Stimulated activated CD8-positive, alpha-beta memory T cell treated with anti-CD3 and anti-CD28 coated beads, Interleukin-4, amount 100 ng/mL, for 24 hours (primary cell): ENCODE data around the gene ABCA2.
A peak's percentile ranks its signal among the peaks of the same experiment; 100 is the strongest.
"Not testable (repeated sequence)": the region's sequence is repeated elsewhere in the genome, so short reads cannot be mapped to it uniquely, and the experiment has no call there.

Experiments used
- DNase-seq: peaks from one replicate; pipeline ENCODE4 v3.0.0-alpha.2; 2020; ENCODE audit warnings: low read depth

Gene ABCA2

GRCh38 chr9:137044502-137045177 is 16.6 kb upstream of the ABCA2 start:
- no peak for DNase-seq

GRCh38 chr9:137044037-137044436 is 16.0 kb upstream of the ABCA2 start:
- DNase-seq, result no peak

- DNase-seq, result no peak
Observed at GRCh38 chr9:137042751-137043727, 15.0 kb upstream of the ABCA2 start.

GRCh38 chr9:137041124-137041523 is 13.1 kb upstream of the ABCA2 start:
- DNase-seq, result no peak

GRCh38 chr9:137040568-137040967 is 12.5 kb upstream of the ABCA2 start:
- no peak for DNase-seq

GRCh38 chr9:137039611-137040366 is 11.8 kb upstream of the ABCA2 start:
- DNase-seq, result no peak

GRCh38 chr9:137038916-137039315 is 10.9 kb upstream of the ABCA2 start:
- no peak for DNase-seq

- no peak for DNase-seq
Observed at GRCh38 chr9:137037483-137037882, 9.4 kb upstream of the ABCA2 start.

- DNase-seq, result no peak
Observed at GRCh38 chr9:137037035-137037434, 9.0 kb upstream of the ABCA2 start.

- no peak for DNase-seq
Observed at GRCh38 chr9:137035937-137036336, 7.9 kb upstream of the ABCA2 start.

- no peak for DNase-seq
Observed at GRCh38 chr9:137035507-137035834, 7.4 kb upstream of the ABCA2 start.

GRCh38 chr9:137034709-137035506 is 6.9 kb upstream of the ABCA2 start:
- peak; percentile 83 for DNase-seq

- DNase-seq, result no peak
Observed at GRCh38 chr9:137034039-137034708, 6.1 kb upstream of the ABCA2 start.

- not testable (repeated sequence) for DNase-seq
Observed at GRCh38 chr9:137033481-137033880, 5.4 kb upstream of the ABCA2 start.

- DNase-seq, result no peak
Observed at GRCh38 chr9:137032858-137033257, 4.8 kb upstream of the ABCA2 start.

- no peak for DNase-seq
Observed at GRCh38 chr9:137031904-137032640, 4.0 kb upstream of the ABCA2 start, which contains the start of gene FUT7. Gene FUT7 (minus strand): TSS chr9:137032088. CDS start chr9:137031991, 97 bp downstream.

GRCh38 chr9:137030538-137031527 is 2.8 kb upstream of the ABCA2 start:
- DNase-seq, result peak; percentile 52

GRCh38 chr9:137030006-137030405 is 2.0 kb upstream of the ABCA2 start:
- DNase-seq, result no peak
